GM19193 (cell line): ENCODE measurements around the gene PRODH2.

Experiments
- POLR2A ChIP-seq: IDR thresholded peaks from 4 replicates; pipeline ENCODE4 v1.6.1; 2011; ENCODE audit not compliant: insufficient read depth, insufficient read length; ENCODE audit errors: extremely low read depth

The PRODH2 gene, protein sequence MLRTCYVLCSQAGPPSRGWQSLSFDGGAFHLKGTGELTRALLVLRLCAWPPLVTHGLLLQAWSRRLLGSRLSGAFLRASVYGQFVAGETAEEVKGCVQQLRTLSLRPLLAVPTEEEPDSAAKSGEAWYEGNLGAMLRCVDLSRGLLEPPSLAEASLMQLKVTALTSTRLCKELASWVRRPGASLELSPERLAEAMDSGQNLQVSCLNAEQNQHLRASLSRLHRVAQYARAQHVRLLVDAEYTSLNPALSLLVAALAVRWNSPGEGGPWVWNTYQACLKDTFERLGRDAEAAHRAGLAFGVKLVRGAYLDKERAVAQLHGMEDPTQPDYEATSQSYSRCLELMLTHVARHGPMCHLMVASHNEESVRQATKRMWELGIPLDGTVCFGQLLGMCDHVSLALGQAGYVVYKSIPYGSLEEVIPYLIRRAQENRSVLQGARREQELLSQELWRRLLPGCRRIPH

DNA sequence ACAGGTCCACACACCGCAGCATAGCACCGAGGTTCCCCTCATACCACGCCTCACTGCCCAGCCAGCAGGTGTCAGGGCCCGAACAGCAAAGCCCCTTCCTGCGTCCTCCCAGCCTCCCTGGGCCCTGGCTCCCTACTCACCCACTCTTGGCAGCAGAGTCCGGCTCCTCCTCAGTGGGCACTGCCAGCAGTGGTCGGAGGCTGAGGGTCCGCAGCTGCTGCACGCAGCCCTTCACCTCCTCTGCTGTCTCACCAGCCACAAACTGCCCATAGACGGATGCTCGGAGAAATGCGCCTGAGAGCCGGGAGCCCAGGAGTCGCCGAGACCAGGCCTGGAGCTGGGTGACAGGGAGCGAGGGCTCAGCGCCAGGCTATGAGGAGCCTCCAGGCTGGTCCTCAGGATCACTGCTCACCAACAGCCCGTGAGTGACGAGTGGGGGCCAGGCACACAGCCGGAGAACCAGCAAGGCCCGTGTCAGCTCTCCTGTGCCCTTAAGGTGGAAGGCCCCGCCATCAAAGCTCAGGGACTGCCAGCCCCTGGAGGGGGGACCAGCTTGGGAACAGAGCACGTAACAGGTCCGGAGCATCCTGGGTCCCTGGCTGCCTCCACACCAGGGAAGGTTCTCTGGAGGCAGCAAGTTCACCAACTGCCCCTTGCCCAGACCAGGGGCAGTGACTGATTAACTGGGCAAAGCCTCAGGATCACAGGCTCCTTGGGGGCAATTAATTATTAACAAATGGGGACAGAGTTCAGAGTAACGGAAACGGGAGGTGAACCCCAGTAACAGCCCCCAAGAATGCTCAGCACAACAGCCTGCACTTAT, at the start of gene PRODH2:
Gene PRODH2 (minus strand): TSS at position 626 of the 823 bp plus-strand sequence. CDS start 40 bp downstream, at position 586.
- no peak for TF ChIP-seq POLR2A

DNA sequence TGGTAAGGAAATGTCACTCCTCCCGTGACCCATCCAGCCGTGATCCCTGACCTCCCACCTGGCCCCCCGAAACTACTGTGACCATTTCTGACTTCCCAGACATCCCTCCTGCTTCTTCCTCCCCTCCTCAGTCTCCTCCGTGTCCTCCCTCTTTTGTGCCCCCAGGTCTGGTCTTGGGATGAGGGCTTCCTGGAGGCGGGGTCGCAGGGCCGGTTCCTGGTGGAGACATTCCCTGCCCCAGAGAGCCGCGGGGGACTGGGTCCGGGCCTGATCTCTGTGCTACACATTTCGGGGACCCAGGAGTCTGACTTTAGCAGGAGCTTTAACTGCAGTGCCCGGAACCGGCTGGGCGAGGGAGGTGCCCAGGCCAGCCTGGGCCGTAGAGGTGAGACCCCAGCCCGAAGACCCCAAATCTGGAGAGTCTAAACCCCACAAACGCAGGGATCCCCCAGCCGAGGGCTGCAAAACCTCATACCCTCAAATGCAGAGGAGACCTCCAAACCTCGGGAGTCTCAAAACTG, 49.1 kb upstream of the PRODH2 start:
- TF ChIP-seq POLR2A: no peak

DNA sequence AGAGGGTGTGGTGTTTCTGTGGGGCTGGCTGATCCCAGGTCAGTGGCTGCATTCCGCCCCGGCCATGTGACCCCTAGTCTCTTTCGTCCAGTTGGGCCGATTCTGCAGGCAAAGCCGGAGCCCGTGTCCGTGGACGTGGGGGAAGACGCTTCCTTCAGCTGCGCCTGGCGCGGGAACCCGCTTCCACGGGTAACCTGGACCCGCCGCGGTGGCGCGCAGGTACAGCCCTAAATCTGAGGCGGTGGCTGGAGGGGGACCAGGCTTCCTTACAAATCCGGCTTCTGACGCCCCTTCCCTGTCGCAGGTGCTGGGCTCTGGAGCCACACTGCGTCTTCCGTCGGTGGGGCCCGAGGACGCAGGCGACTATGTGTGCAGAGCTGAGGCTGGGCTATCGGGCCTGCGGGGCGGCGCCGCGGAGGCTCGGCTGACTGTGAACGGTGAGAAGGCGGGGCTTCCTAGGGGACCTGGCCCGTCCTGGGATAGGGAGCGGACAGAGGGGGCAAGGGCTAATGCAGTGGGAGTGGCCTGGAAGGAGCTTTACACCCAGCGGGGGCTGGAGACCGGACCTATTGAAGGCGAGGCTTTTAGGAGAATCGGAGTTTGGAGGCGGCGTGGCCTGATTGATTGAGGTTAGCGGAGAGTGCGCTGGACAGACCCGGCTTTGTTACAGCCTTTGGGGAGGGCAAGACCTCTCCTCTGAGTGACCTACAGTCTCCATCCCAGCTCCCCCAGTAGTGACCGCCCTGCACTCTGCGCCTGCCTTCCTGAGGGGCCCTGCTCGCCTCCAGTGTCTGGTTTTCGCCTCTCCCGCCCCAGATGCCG, 48.4 kb upstream of the PRODH2 start:
- TF ChIP-seq POLR2A: no peak

DNA sequence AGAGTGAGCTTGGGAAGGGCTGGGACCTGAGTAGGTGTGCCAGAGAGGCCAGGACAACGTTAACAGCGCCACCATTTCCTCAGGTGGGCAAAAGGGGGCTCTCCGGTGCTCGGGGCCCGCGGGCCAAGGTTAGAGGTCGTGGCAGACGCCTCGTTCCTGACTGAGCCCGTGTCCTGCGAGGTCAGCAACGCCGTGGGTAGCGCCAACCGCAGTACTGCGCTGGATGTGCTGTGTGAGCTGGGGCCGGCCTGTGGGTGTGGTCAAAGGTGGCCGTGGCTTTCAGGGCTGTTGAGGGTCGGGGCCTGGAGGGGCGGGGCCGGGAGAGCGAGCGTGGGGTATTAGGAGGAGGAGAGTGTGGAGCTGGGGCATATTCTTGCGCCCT, 47.8 kb upstream of the PRODH2 start:
- no peak for TF ChIP-seq POLR2A

DNA sequence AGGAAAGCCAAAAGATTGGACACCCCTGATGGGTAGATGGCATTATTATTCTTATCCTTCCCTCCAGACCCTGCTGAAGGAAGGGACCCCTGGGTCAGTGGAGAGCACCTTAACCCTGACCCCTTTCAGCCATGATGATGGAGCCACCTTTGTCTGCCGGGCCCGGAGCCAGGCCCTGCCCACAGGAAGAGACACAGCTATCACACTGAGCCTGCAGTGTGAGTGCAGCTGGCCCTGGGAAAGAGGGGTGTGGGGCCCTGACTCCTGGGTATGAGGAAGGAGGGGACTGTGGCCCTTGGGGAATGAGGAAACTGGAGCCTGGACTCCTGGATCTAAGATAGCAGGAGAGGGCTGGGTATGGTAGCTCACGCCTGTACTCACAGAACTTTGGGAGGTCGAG, 46.8 kb upstream of the PRODH2 start:
- no peak for TF ChIP-seq POLR2A

DNA sequence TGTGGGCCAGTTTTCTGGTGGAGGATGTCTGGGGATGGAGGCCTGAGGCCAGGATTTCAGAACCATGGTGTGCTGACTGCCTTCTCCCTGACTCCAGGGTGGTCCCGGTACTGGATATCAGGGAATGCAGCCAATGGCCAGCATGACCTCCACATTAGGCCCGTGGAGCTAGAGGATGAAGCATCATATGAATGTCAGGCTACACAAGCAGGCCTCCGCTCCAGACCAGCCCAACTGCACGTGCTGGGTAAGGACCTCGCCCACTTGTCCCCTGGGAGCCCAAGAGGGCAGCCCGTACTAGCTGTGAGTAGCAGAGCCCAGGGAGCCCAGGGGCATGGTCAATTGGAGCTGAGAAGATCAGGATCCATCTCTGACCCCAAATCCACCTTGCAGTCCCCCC, 45.7 kb upstream of the PRODH2 start:
- no peak for TF ChIP-seq POLR2A

DNA sequence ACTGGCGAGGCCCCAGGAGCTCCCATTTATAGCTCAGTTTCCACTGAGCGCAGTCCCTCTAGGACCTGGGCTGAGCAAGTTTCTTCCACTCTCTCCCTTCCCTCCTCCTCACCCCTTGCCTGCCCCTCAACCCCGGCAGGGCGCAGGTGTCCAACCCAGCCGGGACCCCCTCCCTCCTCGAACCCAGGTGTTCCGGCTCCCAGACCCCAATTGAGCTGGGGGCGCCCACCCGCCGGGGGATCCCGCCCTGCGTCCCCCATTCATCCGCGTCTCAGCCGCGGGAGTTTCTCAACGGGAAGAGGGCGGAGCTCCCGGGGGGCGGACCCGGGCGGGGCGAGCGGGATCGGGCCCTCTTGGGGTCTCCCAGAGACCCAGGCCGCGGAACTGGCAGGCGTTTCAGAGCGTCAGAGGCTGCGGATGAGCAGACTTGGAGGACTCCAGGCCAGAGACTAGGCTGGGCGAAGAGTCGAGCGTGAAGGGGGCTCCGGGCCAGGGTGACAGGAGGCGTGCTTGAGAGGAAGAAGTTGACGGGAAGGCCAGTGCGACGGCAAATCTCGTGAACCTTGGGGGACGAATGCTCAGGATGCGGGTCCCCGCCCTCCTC, 44.0 kb upstream of the PRODH2 start, which contains the start of gene KIRREL2:
Gene KIRREL2 (plus strand): TSS at position 366 of the 604 bp plus-strand sequence. CDS start 209 bp downstream, at position 575.
- no peak for TF ChIP-seq POLR2A

DNA sequence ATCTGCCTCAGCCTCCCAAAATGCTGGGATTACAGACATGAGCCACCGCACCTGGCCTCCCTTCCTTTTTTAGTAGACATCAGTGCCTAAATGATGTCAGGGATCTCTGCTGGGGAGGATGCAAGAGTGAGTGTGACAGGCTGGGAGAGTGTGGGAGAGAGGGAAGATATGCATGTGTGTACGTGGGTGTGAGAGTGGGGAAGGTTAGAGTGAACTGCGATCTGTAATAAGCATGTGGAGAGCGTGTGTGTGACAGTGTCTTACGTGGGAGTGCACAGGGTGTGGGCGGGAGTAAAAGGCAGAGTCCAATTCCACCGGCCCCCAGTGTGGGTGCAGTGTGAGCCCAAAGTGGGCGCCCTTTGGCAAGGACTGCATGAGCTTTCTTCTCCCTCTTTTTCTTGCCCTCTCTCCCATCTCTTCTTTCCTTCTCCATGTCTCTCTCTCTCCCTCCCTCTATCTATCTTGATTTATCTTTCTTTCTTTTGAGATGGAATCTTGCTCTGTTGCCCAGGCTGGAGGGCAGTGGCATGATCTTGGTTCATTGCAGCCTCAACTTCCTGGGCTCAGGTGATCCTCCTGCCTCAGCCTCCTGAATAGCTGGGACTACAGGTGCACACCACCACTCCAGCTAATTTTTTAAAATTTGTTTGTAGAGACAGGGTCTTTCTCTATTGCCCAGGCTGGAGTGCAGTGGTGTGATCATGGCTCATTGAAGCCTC, 40.6 kb upstream of the PRODH2 start:
- no peak for TF ChIP-seq POLR2A

DNA sequence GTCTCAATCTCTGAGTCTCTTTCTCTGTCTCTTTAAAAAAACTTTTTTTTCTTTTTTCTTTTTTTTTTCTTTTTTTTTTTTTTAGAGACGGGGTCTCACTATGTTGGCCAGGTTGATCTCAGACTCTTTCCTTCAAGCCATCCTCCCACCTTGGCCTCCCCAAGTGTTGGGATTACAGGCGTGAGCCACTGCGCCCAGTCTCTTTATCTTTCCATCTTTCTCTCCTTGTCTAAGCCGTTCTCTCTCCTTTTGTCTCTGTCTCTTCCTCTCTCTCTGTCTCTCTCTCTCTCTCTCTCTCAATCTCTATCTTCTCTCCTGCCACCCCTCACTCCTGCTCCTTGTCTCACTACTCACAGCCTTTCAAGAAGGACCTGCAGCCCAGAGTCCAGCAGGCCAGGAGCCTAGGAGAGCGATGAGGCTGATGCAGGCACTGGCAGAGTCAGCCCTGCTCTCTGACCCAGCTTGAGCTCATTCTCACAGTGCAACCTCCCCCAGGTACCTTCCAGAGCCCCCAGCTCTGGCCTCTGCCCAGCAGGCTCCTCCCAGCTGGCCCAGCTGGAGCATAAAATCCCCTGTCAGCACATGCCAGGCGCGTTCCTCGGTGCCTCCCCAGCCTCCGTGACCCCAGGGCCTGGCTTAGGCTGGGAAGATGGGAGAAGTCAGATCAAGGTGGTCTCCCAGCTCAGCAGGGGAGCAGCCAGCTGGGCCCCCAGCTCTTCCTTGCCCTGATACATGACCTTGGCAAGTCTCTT, 39.6 kb upstream of the PRODH2 start, which contains the start of gene NPHS1:
Gene NPHS1 (minus strand): TSS at position 476 of the 752 bp plus-strand sequence. CDS start 667 bp downstream, outside the sequence.
- no peak for TF ChIP-seq POLR2A

DNA sequence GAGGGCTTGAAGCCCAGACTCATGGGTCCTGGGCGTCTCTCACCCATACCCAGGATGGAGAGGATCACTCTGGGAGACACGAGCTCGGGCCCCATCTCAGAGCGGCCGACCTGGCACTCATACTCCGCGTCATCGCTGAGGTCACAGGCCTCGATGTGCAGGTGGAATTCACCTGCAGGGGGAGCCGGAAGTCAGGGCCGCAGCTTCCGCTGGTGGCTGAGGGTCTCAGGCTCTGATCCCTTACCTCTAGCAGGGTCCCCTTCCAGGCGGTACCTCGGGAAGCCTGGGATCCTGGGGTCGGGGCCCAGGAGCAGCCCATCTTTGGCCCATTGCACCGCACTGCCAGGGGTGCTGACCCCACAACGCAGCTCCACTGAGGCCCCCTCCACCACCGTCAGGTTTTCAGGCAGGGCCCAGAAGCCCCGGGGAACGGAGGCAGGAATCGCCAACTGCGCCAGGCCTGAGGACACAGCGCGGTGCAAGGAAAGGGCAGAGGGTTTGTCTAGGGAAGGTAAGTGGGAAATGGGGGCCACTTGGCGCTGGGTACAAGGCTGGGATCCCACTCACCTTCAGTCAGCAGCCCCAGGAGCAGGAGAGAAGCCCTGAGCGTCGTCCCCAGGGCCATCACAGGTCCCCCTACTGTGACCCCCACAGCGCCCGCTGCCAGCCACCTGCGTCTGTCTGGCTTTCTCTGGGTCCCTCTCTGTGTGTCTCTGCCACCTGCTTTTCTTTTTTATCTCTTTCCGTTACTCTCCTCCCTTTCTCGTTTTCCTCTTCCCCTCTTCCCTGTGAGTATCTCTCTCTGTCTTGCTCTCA, 38.8 kb upstream of the PRODH2 start:
- no peak for TF ChIP-seq POLR2A

DNA sequence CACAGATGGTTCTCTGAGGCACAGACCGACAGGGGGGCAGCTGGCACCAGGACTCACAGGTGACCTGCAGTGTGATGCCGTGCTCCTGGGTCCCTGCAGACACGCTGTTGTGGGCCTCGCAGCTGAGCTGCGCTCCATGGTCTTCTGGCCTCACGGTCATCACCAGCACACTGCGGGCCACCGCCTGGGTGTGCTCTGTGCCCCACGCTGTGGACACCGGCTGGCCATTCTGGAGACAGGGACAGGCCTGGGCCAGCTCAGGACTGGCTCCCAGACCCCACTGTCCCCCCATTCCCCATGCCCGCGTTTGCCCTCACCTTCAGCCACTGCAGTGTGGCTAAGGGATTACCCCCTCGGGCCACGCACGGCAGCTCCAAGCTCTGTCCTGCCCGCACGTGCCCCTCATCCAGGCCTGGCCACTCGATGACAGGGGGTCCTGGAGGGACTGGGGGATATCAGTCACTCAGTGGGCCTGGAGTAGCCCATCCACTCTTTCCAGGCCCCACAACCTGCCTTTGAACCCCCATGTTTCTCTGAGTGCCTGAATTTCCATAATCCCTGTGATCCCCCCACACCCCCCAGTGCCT, 36.4 kb upstream of the PRODH2 start:
- no peak for TF ChIP-seq POLR2A

DNA sequence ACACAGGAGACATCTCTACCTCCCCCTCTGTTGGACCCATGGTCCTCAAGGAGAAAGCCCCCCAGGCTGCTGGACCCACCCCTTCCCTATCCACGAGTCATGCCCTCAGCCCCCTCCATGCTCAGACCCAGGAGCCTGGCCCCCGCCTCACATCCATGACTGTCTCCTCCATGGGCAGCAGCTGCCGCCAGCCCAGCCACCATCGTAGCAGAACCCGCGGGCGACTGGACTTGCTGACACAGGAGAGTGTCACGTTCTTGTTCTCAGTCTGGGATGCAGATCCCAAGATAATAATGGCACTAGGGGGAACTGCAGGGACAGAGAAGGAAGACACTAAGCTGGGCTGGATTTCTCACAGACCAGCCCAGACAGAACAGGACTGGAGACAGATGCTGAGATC, 35.8 kb upstream of the PRODH2 start:
- no peak for TF ChIP-seq POLR2A

DNA sequence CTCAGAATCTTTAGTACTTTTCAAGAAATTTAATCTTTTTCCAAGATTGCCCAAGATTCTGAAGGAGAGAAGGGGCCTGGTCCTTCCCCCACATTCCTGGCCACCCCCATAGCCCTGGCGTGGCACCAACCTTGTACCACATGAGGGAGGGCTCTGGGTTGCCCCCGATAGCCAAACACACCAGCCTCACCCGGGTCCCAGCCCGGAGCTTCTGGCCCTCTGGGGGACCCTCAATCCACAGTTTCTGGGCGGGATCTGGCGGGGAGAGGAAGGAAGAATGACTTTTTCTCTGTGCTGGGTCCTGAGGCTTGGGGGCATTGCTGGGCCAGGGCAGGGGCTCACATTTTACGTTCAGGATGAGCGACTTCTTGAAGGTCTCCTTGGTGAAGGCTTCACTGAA, 35.3 kb upstream of the PRODH2 start:
- TF ChIP-seq POLR2A: no peak
